HEK293 (cell line): ENCODE data around the gene ZFC3H1.
"Not testable (repeated sequence)": the region's sequence is repeated elsewhere in the genome, so short reads cannot be mapped to it uniquely, and the experiment has no call there.

Experiments
- CTCF ChIA-PET: fragments of 350-600 bp; formaldehyde crosslinking; extraction: SDS; loops from one replicate; lab custom pipeline; 2021; ENCODE audit warnings: antibody characterized with exemption; lab: Yijun Ruan, JAX
- POLR2A ChIA-PET: fragments of 300-600 bp; formaldehyde crosslinking; extraction: SDS; loops from one replicate; lab custom pipeline; 2020; ENCODE audit warnings: antibody characterized with exemption, inconsistent platforms; lab: Yijun Ruan, JAX
- H3K27ac ChIP-seq: fragments of 200-500 bp; sonication (Bioruptor generic); 2 replicates; pipeline ENCODE4 v1.5.1; 2014; ENCODE audit warnings: low read depth, low read length, control low read depth, inconsistent platforms; ENCODE audit errors: extremely low read depth
- H3K36me3 ChIP-seq, 2 experiments: fragments of 200-500 bp in 1 of 2; sonication (Bioruptor generic) in 1 of 2; 1 replicate in 1 of 2; 2 replicates in 1 of 2; pipeline ENCODE4 v1.5.1; 2014 to 2017; ENCODE audit warnings: inconsistent platforms in 2 of 2, low read length in 2 of 2; ENCODE audit not compliant: control insufficient read depth in 2 of 2, insufficient read depth in 1 of 2
- H3K4me1 ChIP-seq: fragments of 200-500 bp; sonication (Bioruptor generic); 2 replicates; pipeline ENCODE4 v1.5.1; 2014; ENCODE audit warnings: mild to moderate bottlenecking, low read length, inconsistent platforms; ENCODE audit not compliant: control insufficient read depth, insufficient read depth
- H3K4me3 ChIP-seq: 2 replicates; pipeline ENCODE4 v1.5.1; 2011; ENCODE audit warnings: low read depth, mild to moderate bottlenecking, control low read depth, low read length, moderate library complexity
- H3K9me3 ChIP-seq: fragments of 200-500 bp; sonication (Bioruptor generic); 2 replicates; pipeline ENCODE4 v1.5.1; 2014; ENCODE audit warnings: low read depth, low read length, inconsistent platforms; ENCODE audit not compliant: control insufficient read depth, insufficient read depth
- SP7 ChIP-seq: fragments of 450-650 bp; formaldehyde crosslinking; IDR thresholded peaks from 2 replicates; pipeline ENCODE4 v1.5.1; 2016; ENCODE audit warnings: missing biosample characterization, missing genetic modification characterization
- TRIM28 ChIP-seq: IDR thresholded peaks from 2 replicates; pipeline ENCODE4 v1.6.1; 2011; ENCODE audit warnings: low read length, control low read depth, borderline replicate concordance
- ZBTB7A ChIP-seq: fragments of 450-650 bp; formaldehyde crosslinking; IDR thresholded peaks from 2 replicates; pipeline ENCODE4 v1.5.1; 2016; ENCODE audit warnings: low read depth, missing biosample characterization, missing genetic modification characterization
- ZFHX2 ChIP-seq: fragments of 450-650 bp; formaldehyde crosslinking; conservative IDR thresholded peaks from 2 replicates; pipeline ENCODE4 v1.5.1; 2016; ENCODE audit warnings: missing biosample characterization, missing genetic modification characterization
- ZNF169 ChIP-seq: fragments of 450-650 bp; formaldehyde crosslinking; IDR thresholded peaks from 2 replicates; pipeline ENCODE4 v1.5.1; 2016; ENCODE audit warnings: missing biosample characterization, missing genetic modification characterization
- ZNF274 ChIP-seq, 2 experiments: fragments of 200-500 bp in 1 of 2; fragments of 450-650 bp in 1 of 2; sonication (Bioruptor generic) in 1 of 2; formaldehyde crosslinking in 1 of 2; IDR thresholded peaks; 2 replicates each; pipeline versions ENCODE4 v1.5.1 to v1.6.1; 2014 to 2016; ENCODE audit warnings: borderline replicate concordance in 1 of 2, inconsistent platforms in 1 of 2, low read length in 1 of 2, missing biosample characterization in 1 of 2, missing genetic modification characterization in 1 of 2
- ZNF394 ChIP-seq: fragments of 450-650 bp; formaldehyde crosslinking; IDR thresholded peaks from 2 replicates; pipeline ENCODE4 v1.5.1; 2016; ENCODE audit warnings: missing biosample characterization, missing genetic modification characterization, mild to moderate bottlenecking, moderate library complexity, borderline replicate concordance
- ZNF548 ChIP-seq: fragments of 450-650 bp; formaldehyde crosslinking; IDR thresholded peaks from 2 replicates; pipeline ENCODE4 v1.5.1; 2016; ENCODE audit warnings: missing biosample characterization, missing genetic modification characterization
- ZNF660 ChIP-seq: fragments of 450-650 bp; IDR thresholded peaks from 2 replicates; pipeline ENCODE4 v1.5.1; 2018; ENCODE audit warnings: missing biosample characterization, mild to moderate bottlenecking, missing genetic modification characterization
- ZNF664 ChIP-seq: fragments of 450-650 bp; formaldehyde crosslinking; IDR thresholded peaks from 2 replicates; pipeline ENCODE4 v1.5.1; 2016; ENCODE audit warnings: missing biosample characterization, missing genetic modification characterization
- ZSCAN23 ChIP-seq: fragments of 450-650 bp; formaldehyde crosslinking; IDR thresholded peaks from 2 replicates; pipeline ENCODE4 v1.5.1; 2016; ENCODE audit warnings: missing biosample characterization, missing genetic modification characterization

Gene ZFC3H1

DNA sequence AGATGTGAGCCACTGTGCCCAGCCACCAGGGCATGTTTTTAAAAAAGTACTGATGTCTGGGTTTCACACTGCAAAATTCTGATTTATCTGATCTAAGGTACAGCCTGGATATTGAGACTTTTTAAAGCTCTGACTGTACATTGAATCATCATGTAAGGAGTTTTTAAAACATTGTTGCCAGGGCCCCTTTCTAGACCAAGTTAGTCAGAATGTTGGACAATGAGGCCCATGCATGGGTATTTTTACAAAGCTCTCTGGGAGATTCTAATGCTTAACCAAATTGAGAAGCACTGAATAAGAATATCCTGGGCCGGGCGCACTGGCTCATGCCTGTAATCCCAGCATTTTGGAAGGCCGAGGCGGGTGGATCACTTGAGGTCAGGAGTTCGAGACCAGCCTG is 38.9 kb upstream of the ZFC3H1 start:
- H3K36me3 ChIP-seq, result peaks cover 29 to 48% of the 10 kb centered on the region in 2 experiments
- H3K4me3 ChIP-seq, result no peak overlapping the region
- no peak overlapping the region for H3K27ac ChIP-seq
- no peaks in the 10 kb centered on the region for H3K4me1 ChIP-seq
- ChIA-PET POLR2A (interaction anchor here (1.4 kb wide), 1 partner anchor 17 kb away, joined by 7 read pairs; the partner anchor contains the start of gene TMEM19), CTCF (interaction anchor here (1.2 to 1.4 kb wide), 2 partner anchors 17 to 44 kb away, joined by 3 read pairs; partner anchors contain the start of gene TMEM19)
- H3K9me3 ChIP-seq, result no peaks in the 10 kb centered on the region
- TF ChIP-seq ZNF274 (IDR thresholded peaks at IDR 0.05; ENCODE audit: low read length) (no peak), ZNF274 (tag by site-specific recombination; IDR thresholded peaks at IDR 0.05; ENCODE audit: borderline replicate concordance) (no peak), ZNF169 (no peak), ZNF664 (tag by site-specific recombination) (no peak), ZFHX2 (tag by site-specific recombination) (no peak), ZSCAN23 (tag by site-specific recombination) (no peak)

DNA sequence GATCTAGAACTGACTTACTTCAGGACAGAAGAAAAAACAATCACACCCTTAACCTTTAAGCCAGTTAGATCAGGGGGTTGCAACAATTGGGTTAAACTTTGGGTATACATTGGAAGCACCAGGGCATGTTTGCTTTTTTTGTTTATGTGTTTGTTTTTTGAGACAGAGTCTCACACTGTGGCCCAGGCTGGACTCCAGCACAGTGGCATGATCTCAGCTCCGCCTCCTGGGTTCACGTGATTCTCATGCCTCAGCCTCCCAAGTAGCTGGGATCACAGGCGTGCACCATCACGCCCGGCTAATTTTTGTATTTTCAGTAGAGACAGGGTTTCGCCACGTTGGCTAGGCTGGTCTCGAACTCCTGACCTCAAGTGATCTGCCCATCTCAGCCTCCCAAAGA is 38.5 kb upstream of the ZFC3H1 start:
- CTCF ChIA-PET, result interaction anchor here (1.2 to 1.4 kb wide), 2 partner anchors 16 to 45 kb away, joined by 3 read pairs; partner anchors contain the start of gene TMEM19
- H3K27ac ChIP-seq, H3K4me3 ChIP-seq, H3K4me1 ChIP-seq, POLR2A ChIA-PET, H3K9me3 ChIP-seq: not testable (repeated sequence)
- H3K36me3 ChIP-seq, result peaks cover 33 to 53% of the 10 kb centered on the region in 2 experiments

GRCh38 chr12:71695782-71696181 is 32.1 kb upstream of the ZFC3H1 start:
- no peak for TF ChIP-seq TRIM28
- no peak for TF ChIP-seq ZNF394 (tag by site-specific recombination)
- TF ChIP-seq ZNF660, result no peak
- POLR2A ChIA-PET, result no interaction called here
- Histone ChIP-seq H3K36me3 (peaks cover 36 to 44% of the 10 kb centered on the region in 2 experiments), H3K4me1 (0 out of 2 replicates have a peak, but pooled peaks cover 3% of the 10 kb centered on the region), H3K27ac (no peak overlapping the region), H3K9me3 (no peaks in the 10 kb centered on the region), H3K4me3 (no peak overlapping the region)
- CTCF ChIA-PET, result interaction anchor here (0.6 to 1.8 kb wide), 2 partner anchors 10 to 303 kb away, joined by 3 to 6 read pairs; partner anchors contain the start of gene TMEM19

- H3K4me1 ChIP-seq, result 0 out of 2 replicates have a peak, but pooled peaks cover 3% of the 10 kb centered on the region
- CTCF ChIA-PET, result no interaction called here
- H3K27ac ChIP-seq, result no peak overlapping the region
- no peaks in the 10 kb centered on the region for H3K9me3 ChIP-seq
- peak; percentile 33; the same call in 1 of the 2 replicates for TF ChIP-seq SP7 (tag by site-specific recombination)
- TF ChIP-seq ZBTB7A (tag by site-specific recombination), result no peak
- TF ChIP-seq ZNF548 (tag by site-specific recombination), result no peak
- TF ChIP-seq, all 188 proteins: peak for 1
- peaks cover 32 to 33% of the 10 kb centered on the region in 2 experiments for H3K36me3 ChIP-seq
- POLR2A ChIA-PET, result no interaction called here
- no peak overlapping the region for H3K4me3 ChIP-seq
These were observed 30.6 kb upstream of the ZFC3H1 start for GRCh38 chr12:71694099-71694820.

- H3K4me1 ChIP-seq, H3K4me3 ChIP-seq, H3K27ac ChIP-seq, CTCF ChIA-PET, H3K9me3 ChIP-seq, POLR2A ChIA-PET: not testable (repeated sequence)
- H3K36me3 ChIP-seq, result peaks cover 26 to 27% of the 10 kb centered on the region in 2 experiments
These were observed 30.0 kb upstream of the ZFC3H1 start for GRCh38 chr12:71693651-71694050.
